Neutrophil (primary cell): ENCODE results near the gene TNNT2.

Experiments
- H3K27ac ChIP-seq: fragments of 200-600 bp; sonication (generic); 2 replicates; pipeline ENCODE4 v1.5.1; 2016; ENCODE audit warnings: mild to moderate bottlenecking, moderate library complexity
- H3K27me3 ChIP-seq: fragments of 200-600 bp; sonication (generic); 2 replicates; pipeline ENCODE4 v1.6.0; 2016; ENCODE audit warnings: mild to moderate bottlenecking
- H3K36me3 ChIP-seq: fragments of 200-600 bp; sonication (generic); 2 replicates; pipeline ENCODE4 v1.5.1; 2017
- H3K4me1 ChIP-seq, 2 experiments: fragments of 200-600 bp in 1 of 2; sonication (generic) in 1 of 2; 1 replicate in 1 of 2; 2 replicates in 1 of 2; pipeline versions ENCODE4 v1.5.1 to v1.6.1; 2013 to 2016; ENCODE audit warnings: low read depth in 1 of 2, low read length in 1 of 2, mild to moderate bottlenecking in 1 of 2, moderate library complexity in 1 of 2; ENCODE audit not compliant: control insufficient read depth in 1 of 2, insufficient read depth in 1 of 2
- H3K4me3 ChIP-seq, 2 experiments: fragments of 200-600 bp in 1 of 2; sonication (generic) in 1 of 2; 1 replicate in 1 of 2; 2 replicates in 1 of 2; pipeline ENCODE4 v1.5.1; 2013 to 2016; ENCODE audit warnings: low read depth in 1 of 2, low read length in 1 of 2, mild to moderate bottlenecking in 1 of 2, moderate library complexity in 1 of 2
- H3K9me3 ChIP-seq: fragments of 200-600 bp; sonication (generic); 2 replicates; pipeline ENCODE4 v1.5.1; 2016
- CTCF ChIP-seq: fragments of 200-600 bp; sonication (generic); IDR thresholded peaks from 2 replicates; pipeline ENCODE4 v1.5.1; 2016; ENCODE audit warnings: antibody characterized with exemption

Gene TNNT2

GRCh38 chr1:201385299-201385891 lies 7.9 kb upstream of the TNNT2 start:
- H3K4me3 ChIP-seq = no peak overlapping the region
- no peaks in the 10 kb centered on the region for H3K4me1 ChIP-seq
- no peaks in the 10 kb centered on the region for H3K36me3 ChIP-seq
- H3K9me3 ChIP-seq = no peaks in the 10 kb centered on the region
- peaks cover 15% of the 10 kb centered on the region for H3K27me3 ChIP-seq
- TF ChIP-seq CTCF = no peak
- no peak overlapping the region for H3K27ac ChIP-seq

DNA sequence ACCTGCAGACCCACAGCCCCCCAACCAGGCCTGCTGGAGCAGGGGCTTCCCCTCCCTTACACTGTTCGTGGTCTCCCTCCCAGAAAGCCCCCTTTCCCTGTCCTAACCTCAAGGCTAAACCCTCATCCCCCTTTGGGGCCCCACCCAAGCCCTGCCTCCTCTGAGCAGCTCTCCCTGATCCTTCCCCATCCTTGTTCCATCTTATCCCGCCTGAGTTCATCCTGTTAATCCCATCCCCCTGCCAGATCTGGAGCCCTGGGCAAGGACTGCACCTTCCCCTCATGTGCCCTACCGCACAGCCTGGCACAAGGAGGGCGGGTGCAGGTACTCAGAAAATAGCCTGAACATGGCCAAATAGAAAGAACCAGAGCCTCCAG lies 6.9 kb upstream of the TNNT2 start:
- no peak for TF ChIP-seq CTCF
- Histone ChIP-seq H3K9me3 (no peaks in the 10 kb centered on the region), H3K4me3 (no peak overlapping the region), H3K27me3 (peaks cover 15% of the 10 kb centered on the region), H3K27ac (no peak overlapping the region), H3K4me1 (no peaks in the 10 kb centered on the region), H3K36me3 (no peaks in the 10 kb centered on the region)

DNA sequence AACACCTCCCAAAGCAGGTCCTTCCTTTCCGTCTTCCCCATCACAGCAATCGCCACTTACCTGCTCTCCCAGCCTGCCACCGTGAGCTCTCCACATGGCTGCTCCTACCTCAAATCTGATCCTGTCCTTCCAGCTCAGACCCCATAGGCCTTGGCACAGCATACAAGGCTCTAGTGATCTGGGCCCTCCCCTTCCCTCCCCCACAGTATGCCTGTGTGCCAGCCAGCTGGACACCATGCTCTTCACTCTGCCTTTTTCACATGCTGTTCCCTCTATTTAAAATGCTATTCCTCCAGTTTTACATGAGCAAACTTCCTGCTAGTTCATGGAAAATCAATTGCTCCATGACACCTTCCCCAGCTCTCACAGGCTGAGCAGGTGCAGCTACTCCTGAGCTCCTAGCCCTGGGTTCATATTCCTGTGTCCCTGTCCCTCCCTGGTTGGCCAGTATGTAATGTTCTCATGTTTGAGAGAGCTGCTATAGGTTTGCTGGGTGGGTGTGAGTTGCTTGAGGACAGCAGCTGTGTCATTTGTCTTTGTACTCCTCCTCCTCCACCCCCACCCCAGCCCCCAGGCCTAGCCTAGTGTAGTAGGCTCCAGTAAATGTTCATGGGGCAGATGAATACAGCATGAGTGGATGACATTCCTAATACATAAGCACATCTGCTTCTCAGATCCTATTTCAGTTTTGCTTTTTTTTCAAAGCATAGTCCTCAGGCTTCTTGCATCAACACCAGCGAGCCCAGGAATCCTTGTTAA lies 6.3 kb upstream of the TNNT2 start:
- H3K4me3 ChIP-seq = no peak overlapping the region
- no peak overlapping the region for H3K27ac ChIP-seq
- no peaks in the 10 kb centered on the region for H3K36me3 ChIP-seq

DNA sequence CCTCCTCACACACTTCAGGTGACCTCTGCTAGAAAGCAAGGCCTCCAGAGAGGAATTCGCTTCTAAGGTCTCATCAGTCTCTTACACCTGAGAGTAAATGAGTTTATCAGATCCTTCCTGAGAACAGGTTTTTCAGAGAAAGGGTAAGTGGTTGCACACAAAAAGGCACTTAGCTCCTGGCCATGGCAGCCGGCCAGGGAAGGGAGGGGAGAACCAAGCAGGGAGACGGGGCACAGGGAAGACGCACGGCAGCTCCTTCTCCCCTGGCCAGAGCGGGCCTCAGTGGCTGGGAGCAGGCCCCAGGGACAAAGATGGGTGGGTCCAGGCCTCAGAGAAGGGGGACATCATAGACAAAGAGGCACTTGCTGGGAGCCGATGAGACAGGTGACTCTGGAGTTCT lies 3.6 kb upstream of the TNNT2 start:
- no peaks in the 10 kb centered on the region for H3K9me3 ChIP-seq
- peaks cover 16% of the 10 kb centered on the region for H3K27me3 ChIP-seq
- no peak overlapping the region for H3K4me3 ChIP-seq
- no peak for TF ChIP-seq CTCF
- no peak overlapping the region for H3K27ac ChIP-seq
- no peaks in the 10 kb centered on the region for H3K4me1 ChIP-seq
- H3K36me3 ChIP-seq = no peaks in the 10 kb centered on the region

More for the DNA sequence above, 6.3 kb upstream of the TNNT2 start:
- Histone ChIP-seq H3K9me3 (no peaks in the 10 kb centered on the region), H3K4me1 (no peaks in the 10 kb centered on the region), H3K27me3 (peaks cover 15% of the 10 kb centered on the region)
- no peak for TF ChIP-seq CTCF

DNA sequence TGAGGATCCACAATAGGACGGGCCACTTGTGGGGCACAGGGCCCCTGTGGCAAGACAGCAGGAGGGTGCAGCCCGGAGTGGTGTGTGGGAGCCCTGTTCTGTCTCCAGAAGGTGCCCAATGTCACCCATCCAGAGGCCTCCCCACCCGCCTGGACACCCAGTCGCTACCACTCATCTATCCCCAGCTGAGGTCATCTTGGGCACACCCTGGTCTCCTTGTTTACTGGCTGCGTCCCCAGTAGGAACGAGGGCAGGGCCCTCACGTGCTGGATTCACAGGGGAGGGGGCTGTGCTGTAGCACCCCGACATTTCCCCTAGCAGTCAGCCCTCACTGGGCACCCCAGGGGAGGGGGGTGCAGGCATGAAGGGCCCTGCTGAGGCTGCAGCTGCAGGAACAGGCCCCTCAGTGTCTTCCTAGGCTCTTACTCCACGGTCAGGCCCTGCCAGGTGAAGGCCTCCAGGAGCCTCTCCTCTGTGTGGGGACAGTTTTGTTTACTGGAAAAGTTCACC lies 2.3 kb upstream of the TNNT2 start:
- Histone ChIP-seq H3K4me1 (no peaks in the 10 kb centered on the region), H3K36me3 (no peaks in the 10 kb centered on the region), H3K4me3 (no peak overlapping the region), H3K27me3 (peaks cover 28% of the 10 kb centered on the region), H3K9me3 (no peaks in the 10 kb centered on the region), H3K27ac (no peak overlapping the region)
- no peak for TF ChIP-seq CTCF
